ENCODE measurements around the gene LPP. TPM values are rescaled to one million over a fixed set of nuclear protein-coding genes. Genes with fewer than 3 reads are reported as not detected.

The LPP gene
- total and polyA plus RNA-seq, 9 of the 15 experiments (the other 6 are each of a cell fraction or from before 2014, with no cell fraction given): 0.07 to 0.18 TPM; not detected in 7

- TF ChIP-seq ZBTB34 (CRISPR knock-in tag; IDR thresholded peaks at IDR 0.05): no peak
- no peak for TF ChIP-seq MLX (CRISPR knock-in tag; conservative IDR thresholded peaks at IDR 0.05)
- no peak for TF ChIP-seq CBFA2T3 (IDR thresholded peaks at IDR 0.05)
- TF ChIP-seq HDAC1 (IDR thresholded peaks at IDR 0.05): no peak
Observed at GRCh38 chr3:188745031-188745430, 591.1 kb downstream of the LPP start (continued).

- H4K20me1 ChIP-seq (replicated peaks; ENCODE audit: control insufficient read depth, insufficient read depth, low read length): no peaks in the 10 kb centered on the region
- no peak overlapping the region for H3K4me2 ChIP-seq (ENCODE audit: insufficient read depth, low read length)
- BruUV-seq (replicated peaks): no TSS peak
- no peak overlapping the region for H3K27ac ChIP-seq (ENCODE audit: extremely low read depth, low read depth, low read length)
- no peaks in the 10 kb centered on the region for H3K27me3 ChIP-seq (ENCODE audit: control insufficient read depth in 2 of 2, insufficient read depth in 2 of 2, low read length in 2 of 2)
- intact Hi-C loops (cut with micrococcal nuclease): loop anchor here (10.0 kb wide), 1 partner anchor 1002 kb away; the partner anchor contains the start of gene BCL6
- no peak overlapping the region for H3K9ac ChIP-seq (ENCODE audit: insufficient read depth in 1 of 2, low read depth in 2 of 2, low read length in 2 of 2)
- ATAC-seq (no peak), FAIRE-seq (no peak), DNase-seq (ENCODE audit: extremely low read depth in 1 of 4, low spot score in 3 of 4) (no peak)
- ChIA-PET POLR2A (no interaction called here), CTCF (ENCODE audit: low intra/inter-chr PET ratio) (no interaction called here)
- H3K4me3 ChIP-seq: no peak overlapping the region
- no peaks in the 10 kb centered on the region for H3K36me3 ChIP-seq (ENCODE audit: control insufficient read depth, insufficient read depth, low read length)
- H3K4me1 ChIP-seq (replicated peaks in 1 of 2; ENCODE audit: control insufficient read depth in 2 of 2, insufficient read depth in 2 of 2, low read length in 2 of 2): no peaks in the 10 kb centered on the region
- in situ Hi-C loops (cut with MboI): no loop called here
- H3K79me2 ChIP-seq (ENCODE audit: control insufficient read depth, insufficient read depth, low read length): no peaks in the 10 kb centered on the region
- WGBS (ENCODE audit: insufficient coverage, low coverage, missing lambda C conversion rate): 0% methylated on average over 3 of the region's 3 CpGs
- H3K9me1 ChIP-seq (ENCODE audit: control insufficient read depth, insufficient read depth, low read length): no peaks in the 10 kb centered on the region
- H2AFZ ChIP-seq (ENCODE audit: low read depth, low read length): no peak overlapping the region
- no peaks in the 10 kb centered on the region for H3K9me3 ChIP-seq (replicated peaks; ENCODE audit: control insufficient read depth, insufficient read depth, low read depth, low read length)
- TF ChIP-seq E2F1 (CRISPR knock-in tag; IDR thresholded peaks at IDR 0.05): no peak
- TF ChIP-seq ATF6 (CRISPR knock-in tag; IDR thresholded peaks at IDR 0.05): no peak
- no peak for TF ChIP-seq CEBPG (CRISPR knock-in tag; IDR thresholded peaks at IDR 0.05)
- no peak for TF ChIP-seq CEBPG (tag; conservative IDR thresholded peaks at IDR 0.05 in 1 of 2, IDR thresholded peaks at IDR 0.05 in 1 of 2)
- no peak for TF ChIP-seq RB1 (IDR thresholded peaks at IDR 0.05; ENCODE audit: low read depth)
- no peak for TF ChIP-seq CGGBP1 (CRISPR knock-in tag; IDR thresholded peaks at IDR 0.05)
- TF ChIP-seq PURB (CRISPR knock-in tag; IDR thresholded peaks at IDR 0.05; ENCODE audit: low read depth): no peak
- no peak for TF ChIP-seq MCM3 (IDR thresholded peaks at IDR 0.05)
- no peak for TF ChIP-seq ARNT (IDR thresholded peaks at IDR 0.05)
Observed at GRCh38 chr3:188746291-188746783, 592.4 kb downstream of the LPP start.

All from K562 (cell line).